LNCAP (cell line): ENCODE data around the gene COL4A6.

Experiments used
- CTCF ChIP-seq: fragments of 450-650 bp; IDR thresholded peaks from 2 replicates; pipeline ENCODE4 v1.5.1; 2017; ENCODE audit warnings: mild to moderate bottlenecking

The COL4A6 gene

GRCh38 chrX:108165383-108166111 lies 272.7 kb downstream of the COL4A6 start:
- TF ChIP-seq CTCF, result peak; percentile 43; the same call in 1 of the 2 replicates

- no peak for TF ChIP-seq CTCF
Measured at GRCh38 chrX:108163333-108164082, 274.7 kb downstream of the COL4A6 start.

GRCh38 chrX:108162265-108162664 lies 276.0 kb downstream of the COL4A6 start:
- no peak for TF ChIP-seq CTCF

GRCh38 chrX:108160309-108160708 lies 277.9 kb downstream of the COL4A6 start:
- TF ChIP-seq CTCF, result no peak

- TF ChIP-seq CTCF, result no peak
Measured at GRCh38 chrX:108159028-108159670, 279.1 kb downstream of the COL4A6 start.

- no peak for TF ChIP-seq CTCF
Measured at GRCh38 chrX:108157628-108158027, 280.6 kb downstream of the COL4A6 start.

- TF ChIP-seq CTCF, result no peak
Measured at GRCh38 chrX:108156934-108157466, 281.2 kb downstream of the COL4A6 start.
